WTC11 (cell line): ENCODE measurements around the gene WDR59. TPM values are rescaled to one million over a fixed set of nuclear protein-coding genes. Genes with fewer than 3 reads are reported as not detected.

Experiments used
- ATAC-seq: fragments of 200-7000 bp; cut with Tn5 transposase; 2 replicates; pipeline ENCODE4 v1.10.0; 2021; ENCODE audit warnings: mild to moderate bottlenecking, moderate library complexity
- CTCF ChIA-PET: fragments of 300-600 bp; sonication (Branson Sonifier 250); formaldehyde crosslinking; loops from one replicate; lab custom pipeline; 2021; ENCODE audit warnings: antibody characterized with exemption; lab: Charles Lee
- POLR2A ChIA-PET: fragments of 350-600 bp; sonication (Branson Sonifier 250); formaldehyde crosslinking; loops from one replicate; lab custom pipeline; 2021; ENCODE audit warnings: antibody characterized with exemption; lab: Charles Lee
- DNase-seq: peaks from one replicate; pipeline ENCODE4 v3.0.0; 2021; ENCODE audit warnings: low spot score
- H3K27ac Mint-ChIP-seq: 2 replicates; pipeline ENCODE4 v1.8.0; 2021; ENCODE audit warnings: mixed read lengths
- H3K27me3 Mint-ChIP-seq: 2 replicates; pipeline ENCODE4 v1.8.0; 2021; ENCODE audit warnings: low read depth, mild to moderate bottlenecking, moderate library complexity, mixed read lengths
- H3K36me3 Mint-ChIP-seq: 2 replicates; pipeline ENCODE4 v1.8.0; 2021; ENCODE audit warnings: mixed read lengths
- H3K4me1 Mint-ChIP-seq: 2 replicates; pipeline ENCODE4 v1.8.0; 2022; ENCODE audit warnings: mixed read lengths
- H3K4me3 Mint-ChIP-seq: 2 replicates; pipeline ENCODE4 v1.8.0; 2021; ENCODE audit warnings: mild to moderate bottlenecking, moderate library complexity, mixed read lengths
- H3K9me3 Mint-ChIP-seq: 2 replicates; pipeline ENCODE4 v1.8.0; 2021; ENCODE audit warnings: mixed read lengths
- ATF1 ChIP-seq: sonication (generic); formaldehyde crosslinking; IDR thresholded peaks from 2 replicates; pipeline ENCODE4 v1.8.1; 2023; ENCODE audit warnings: mild to moderate bottlenecking, moderate library complexity, missing genetic modification reagents
- FOXJ3 ChIP-seq: sonication (generic); formaldehyde crosslinking; IDR thresholded peaks from 2 replicates; pipeline ENCODE4 v1.9.0; 2021; ENCODE audit warnings: missing genetic modification reagents, mild to moderate bottlenecking, borderline replicate concordance
- FOXP1 ChIP-seq: sonication (generic); formaldehyde crosslinking; IDR thresholded peaks from 2 replicates; pipeline ENCODE4 v1.8.0; 2022; ENCODE audit warnings: missing genetic modification reagents, mild to moderate bottlenecking, moderate library complexity, borderline replicate concordance
- JAZF1 ChIP-seq: fragments of 250-450 bp; sonication (Bioruptor Pico); IDR thresholded peaks from 2 replicates; pipeline ENCODE4 v1.9.0; 2021; ENCODE audit warnings: moderate library complexity, mild to moderate bottlenecking, inconsistent platforms
- NR2C2 ChIP-seq: sonication (generic); formaldehyde crosslinking; IDR thresholded peaks from 2 replicates; pipeline ENCODE4 v1.8.0; 2022; ENCODE audit warnings: mild to moderate bottlenecking, missing genetic modification reagents
- RELA ChIP-seq: sonication (generic); formaldehyde crosslinking; IDR thresholded peaks from 2 replicates; pipeline ENCODE4 v1.8.1; 2022; ENCODE audit warnings: missing genetic modification reagents, mild to moderate bottlenecking, borderline replicate concordance
- TEAD4 ChIP-seq: sonication (generic); formaldehyde crosslinking; IDR thresholded peaks from 2 replicates; pipeline ENCODE4 v1.8.0; 2022; ENCODE audit warnings: mild to moderate bottlenecking, missing genetic modification reagents
- ZBTB21 ChIP-seq: sonication (generic); formaldehyde crosslinking; IDR thresholded peaks from 2 replicates; pipeline ENCODE4 v1.8.1; 2023; ENCODE audit warnings: mild to moderate bottlenecking, missing genetic modification reagents, borderline replicate concordance
- ZNF416 ChIP-seq: fragments of 250-450 bp; sonication (Bioruptor Pico); IDR thresholded peaks from 2 replicates; pipeline ENCODE4 v1.9.0; 2021; ENCODE audit warnings: mild to moderate bottlenecking, inconsistent platforms
- total RNA-seq: library from RNA; stranded (reverse); gene quantifications from 3 replicates; pipeline ENCODE4 v1.2.3, GENCODE V29; 2021
- TF ChIP-seq, protein P1 (sequence below): sonication (generic); formaldehyde crosslinking; IDR thresholded peaks from 2 replicates; pipeline ENCODE4 v1.8.1; 2022; ENCODE audit warnings: low read depth, mild to moderate bottlenecking, moderate library complexity, missing genetic modification reagents, borderline replicate concordance
- TF ChIP-seq, protein P2 (sequence below): sonication (generic); formaldehyde crosslinking; IDR thresholded peaks from 2 replicates; pipeline ENCODE4 v1.8.0; 2023; ENCODE audit warnings: mild to moderate bottlenecking, missing genetic modification reagents
- TF ChIP-seq, protein P3 (sequence below): sonication (generic); formaldehyde crosslinking; IDR thresholded peaks from 2 replicates; pipeline ENCODE4 v1.8.1; 2023; ENCODE audit warnings: mild to moderate bottlenecking, missing genetic modification reagents
- TF ChIP-seq, protein P4 (sequence below): fragments of 250-450 bp; sonication (Bioruptor Pico); IDR thresholded peaks from 2 replicates; pipeline ENCODE4 v1.9.0; 2021; ENCODE audit warnings: mild to moderate bottlenecking
- TF ChIP-seq, protein P5 (sequence below): fragments of 250-450 bp; sonication (Bioruptor Pico); conservative IDR thresholded peaks from 2 replicates; pipeline ENCODE4 v1.9.0; 2021; ENCODE audit warnings: mild to moderate bottlenecking
- TF ChIP-seq, protein P6 (sequence below): sonication (generic); formaldehyde crosslinking; IDR thresholded peaks from 2 replicates; pipeline ENCODE4 v1.8.0; 2022; ENCODE audit warnings: mild to moderate bottlenecking, missing genetic modification reagents
- TF ChIP-seq, protein P7 (sequence below): sonication (generic); formaldehyde crosslinking; IDR thresholded peaks from 2 replicates; pipeline ENCODE4 v1.8.1; 2022; ENCODE audit warnings: mild to moderate bottlenecking, moderate library complexity, missing genetic modification reagents

WDR59 gene
- total RNA-seq, 1 experiment from 2014 or later = 100 TPM

DNA sequence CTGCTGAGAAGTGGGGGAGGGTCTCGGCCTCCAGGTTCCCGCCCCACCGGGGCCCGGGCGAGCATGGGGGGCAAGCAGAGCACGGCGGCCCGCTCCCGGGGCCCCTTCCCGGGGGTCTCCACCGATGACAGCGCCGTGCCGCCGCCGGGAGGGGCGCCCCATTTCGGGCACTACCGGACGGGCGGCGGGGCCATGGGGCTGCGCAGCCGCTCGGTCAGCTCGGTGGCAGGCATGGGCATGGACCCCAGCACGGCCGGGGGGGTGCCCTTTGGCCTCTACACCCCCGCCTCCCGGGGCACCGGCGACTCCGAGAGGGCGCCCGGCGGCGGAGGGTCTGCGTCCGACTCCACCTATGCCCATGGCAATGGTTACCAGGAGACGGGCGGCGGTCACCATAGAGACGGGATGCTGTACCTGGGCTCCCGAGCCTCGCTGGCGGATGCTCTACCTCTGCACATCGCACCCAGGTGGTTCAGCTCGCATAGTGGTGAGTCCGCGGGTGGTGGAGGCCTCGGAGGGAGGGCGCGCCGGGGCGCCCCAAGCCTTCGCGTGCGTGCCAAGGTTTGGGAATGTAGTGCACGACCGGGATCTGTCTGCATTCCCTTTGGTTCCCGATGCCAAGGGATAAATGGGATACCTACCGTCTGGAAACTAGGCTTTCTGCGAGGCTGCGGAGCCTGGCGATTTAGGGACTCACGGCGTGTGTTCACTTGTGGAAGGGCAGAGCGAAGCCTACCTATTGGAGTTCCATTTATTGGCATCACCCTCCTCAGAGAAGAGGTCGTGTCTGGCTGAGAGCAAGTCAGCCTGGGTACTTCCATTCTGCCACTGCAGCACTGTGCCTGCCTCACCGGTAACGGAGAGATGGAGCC lies 14.9 kb upstream of the WDR59 start (continued):
- TF ChIP-seq, protein P1, sequence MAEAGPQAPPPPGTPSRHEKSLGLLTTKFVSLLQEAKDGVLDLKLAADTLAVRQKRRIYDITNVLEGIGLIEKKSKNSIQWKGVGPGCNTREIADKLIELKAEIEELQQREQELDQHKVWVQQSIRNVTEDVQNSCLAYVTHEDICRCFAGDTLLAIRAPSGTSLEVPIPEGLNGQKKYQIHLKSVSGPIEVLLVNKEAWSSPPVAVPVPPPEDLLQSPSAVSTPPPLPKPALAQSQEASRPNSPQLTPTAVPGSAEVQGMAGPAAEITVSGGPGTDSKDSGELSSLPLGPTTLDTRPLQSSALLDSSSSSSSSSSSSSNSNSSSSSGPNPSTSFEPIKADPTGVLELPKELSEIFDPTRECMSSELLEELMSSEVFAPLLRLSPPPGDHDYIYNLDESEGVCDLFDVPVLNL (CRISPR knock-in tag) = 0 out of 2 replicates have a peak, but pooled peaks have one; percentile 60

DNA sequence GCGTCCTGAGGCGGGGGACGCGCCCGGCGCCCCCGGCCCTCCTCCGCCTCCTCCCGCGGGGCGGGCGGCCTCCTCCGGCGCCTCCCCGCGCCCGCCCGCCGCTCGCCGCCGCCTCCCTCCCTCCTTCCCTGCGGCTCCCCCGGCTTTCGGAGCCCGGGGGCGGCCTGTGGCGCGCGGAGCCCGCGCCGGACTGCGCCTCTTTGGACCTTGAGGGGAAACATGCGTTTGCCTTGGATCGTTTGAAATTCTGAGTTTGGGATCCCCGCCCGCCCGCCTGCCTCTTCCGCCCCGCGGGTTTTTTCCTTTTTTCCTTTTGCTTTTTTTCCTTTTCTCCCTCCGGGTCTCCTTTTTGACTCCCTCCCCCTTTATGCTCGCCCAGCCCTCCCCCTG lies 14.3 kb upstream of the WDR59 start:
- H3K27ac Mint-ChIP-seq = no peak overlapping the region
- peaks cover 4% of the 10 kb centered on the region; the same call in 1 of the 2 replicates for H3K36me3 Mint-ChIP-seq
- H3K4me3 Mint-ChIP-seq = peak overlapping the region; percentile 85
- no peak for DNase-seq
- 0 out of 2 replicates have a peak, but pooled peaks cover 4% of the 10 kb centered on the region for H3K9me3 Mint-ChIP-seq
- TF ChIP-seq JAZF1 = no peak
- TF ChIP-seq, protein P2, sequence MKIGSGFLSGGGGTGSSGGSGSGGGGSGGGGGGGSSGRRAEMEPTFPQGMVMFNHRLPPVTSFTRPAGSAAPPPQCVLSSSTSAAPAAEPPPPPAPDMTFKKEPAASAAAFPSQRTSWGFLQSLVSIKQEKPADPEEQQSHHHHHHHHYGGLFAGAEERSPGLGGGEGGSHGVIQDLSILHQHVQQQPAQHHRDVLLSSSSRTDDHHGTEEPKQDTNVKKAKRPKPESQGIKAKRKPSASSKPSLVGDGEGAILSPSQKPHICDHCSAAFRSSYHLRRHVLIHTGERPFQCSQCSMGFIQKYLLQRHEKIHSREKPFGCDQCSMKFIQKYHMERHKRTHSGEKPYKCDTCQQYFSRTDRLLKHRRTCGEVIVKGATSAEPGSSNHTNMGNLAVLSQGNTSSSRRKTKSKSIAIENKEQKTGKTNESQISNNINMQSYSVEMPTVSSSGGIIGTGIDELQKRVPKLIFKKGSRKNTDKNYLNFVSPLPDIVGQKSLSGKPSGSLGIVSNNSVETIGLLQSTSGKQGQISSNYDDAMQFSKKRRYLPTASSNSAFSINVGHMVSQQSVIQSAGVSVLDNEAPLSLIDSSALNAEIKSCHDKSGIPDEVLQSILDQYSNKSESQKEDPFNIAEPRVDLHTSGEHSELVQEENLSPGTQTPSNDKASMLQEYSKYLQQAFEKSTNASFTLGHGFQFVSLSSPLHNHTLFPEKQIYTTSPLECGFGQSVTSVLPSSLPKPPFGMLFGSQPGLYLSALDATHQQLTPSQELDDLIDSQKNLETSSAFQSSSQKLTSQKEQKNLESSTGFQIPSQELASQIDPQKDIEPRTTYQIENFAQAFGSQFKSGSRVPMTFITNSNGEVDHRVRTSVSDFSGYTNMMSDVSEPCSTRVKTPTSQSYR (CRISPR knock-in tag) = no peak
- no peak for TF ChIP-seq NR2C2 (CRISPR knock-in tag)
- TF ChIP-seq RELA (CRISPR knock-in tag) = no peak
- TF ChIP-seq TEAD4 (CRISPR knock-in tag) = no peak
- TF ChIP-seq, protein P3, sequence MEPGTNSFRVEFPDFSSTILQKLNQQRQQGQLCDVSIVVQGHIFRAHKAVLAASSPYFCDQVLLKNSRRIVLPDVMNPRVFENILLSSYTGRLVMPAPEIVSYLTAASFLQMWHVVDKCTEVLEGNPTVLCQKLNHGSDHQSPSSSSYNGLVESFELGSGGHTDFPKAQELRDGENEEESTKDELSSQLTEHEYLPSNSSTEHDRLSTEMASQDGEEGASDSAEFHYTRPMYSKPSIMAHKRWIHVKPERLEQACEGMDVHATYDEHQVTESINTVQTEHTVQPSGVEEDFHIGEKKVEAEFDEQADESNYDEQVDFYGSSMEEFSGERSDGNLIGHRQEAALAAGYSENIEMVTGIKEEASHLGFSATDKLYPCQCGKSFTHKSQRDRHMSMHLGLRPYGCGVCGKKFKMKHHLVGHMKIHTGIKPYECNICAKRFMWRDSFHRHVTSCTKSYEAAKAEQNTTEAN = no peak
- TF ChIP-seq, protein P4, sequence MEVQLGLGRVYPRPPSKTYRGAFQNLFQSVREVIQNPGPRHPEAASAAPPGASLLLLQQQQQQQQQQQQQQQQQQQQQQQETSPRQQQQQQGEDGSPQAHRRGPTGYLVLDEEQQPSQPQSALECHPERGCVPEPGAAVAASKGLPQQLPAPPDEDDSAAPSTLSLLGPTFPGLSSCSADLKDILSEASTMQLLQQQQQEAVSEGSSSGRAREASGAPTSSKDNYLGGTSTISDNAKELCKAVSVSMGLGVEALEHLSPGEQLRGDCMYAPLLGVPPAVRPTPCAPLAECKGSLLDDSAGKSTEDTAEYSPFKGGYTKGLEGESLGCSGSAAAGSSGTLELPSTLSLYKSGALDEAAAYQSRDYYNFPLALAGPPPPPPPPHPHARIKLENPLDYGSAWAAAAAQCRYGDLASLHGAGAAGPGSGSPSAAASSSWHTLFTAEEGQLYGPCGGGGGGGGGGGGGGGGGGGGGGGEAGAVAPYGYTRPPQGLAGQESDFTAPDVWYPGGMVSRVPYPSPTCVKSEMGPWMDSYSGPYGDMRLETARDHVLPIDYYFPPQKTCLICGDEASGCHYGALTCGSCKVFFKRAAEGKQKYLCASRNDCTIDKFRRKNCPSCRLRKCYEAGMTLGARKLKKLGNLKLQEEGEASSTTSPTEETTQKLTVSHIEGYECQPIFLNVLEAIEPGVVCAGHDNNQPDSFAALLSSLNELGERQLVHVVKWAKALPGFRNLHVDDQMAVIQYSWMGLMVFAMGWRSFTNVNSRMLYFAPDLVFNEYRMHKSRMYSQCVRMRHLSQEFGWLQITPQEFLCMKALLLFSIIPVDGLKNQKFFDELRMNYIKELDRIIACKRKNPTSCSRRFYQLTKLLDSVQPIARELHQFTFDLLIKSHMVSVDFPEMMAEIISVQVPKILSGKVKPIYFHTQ (CRISPR knock-in tag) = no peak
- no peak for TF ChIP-seq ATF1 (CRISPR knock-in tag)
- no peak for TF ChIP-seq FOXJ3 (CRISPR knock-in tag)
- TF ChIP-seq FOXP1 (CRISPR knock-in tag) = no peak
- TF ChIP-seq, protein P5, sequence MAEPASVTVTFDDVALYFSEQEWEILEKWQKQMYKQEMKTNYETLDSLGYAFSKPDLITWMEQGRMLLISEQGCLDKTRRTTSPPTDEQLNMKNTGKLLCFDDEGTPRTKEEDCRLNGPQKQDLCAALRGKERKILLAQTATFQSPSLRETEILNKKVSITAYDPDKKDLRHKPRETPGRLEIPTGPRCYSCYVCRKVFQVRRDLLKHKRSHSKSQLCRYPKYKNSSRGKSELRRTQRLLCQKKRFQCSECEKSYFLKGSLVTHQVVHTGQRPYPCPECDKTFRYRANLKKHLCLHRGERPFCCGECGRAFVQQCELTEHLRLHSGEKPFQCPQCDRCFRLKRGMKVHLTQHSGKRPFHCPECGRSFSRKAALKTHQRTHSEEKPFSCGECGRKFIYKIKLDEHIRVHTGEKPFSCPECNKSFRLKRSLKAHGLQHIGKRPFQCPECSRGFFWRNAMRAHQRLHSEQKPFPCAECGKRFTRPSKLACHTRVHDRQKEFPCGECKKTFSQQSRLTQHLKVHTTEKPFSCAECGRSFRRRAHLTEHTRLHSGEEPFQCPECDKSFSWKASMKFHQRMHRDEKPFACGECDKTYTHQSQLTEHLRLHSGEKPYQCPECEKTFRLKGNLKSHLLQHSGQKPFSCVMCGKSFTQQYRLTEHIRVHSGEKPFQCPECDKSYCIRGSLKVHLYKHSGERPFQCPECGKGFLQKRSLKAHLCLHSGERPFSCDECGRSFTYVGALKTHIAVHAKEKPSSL (CRISPR knock-in tag) = no peak
- no peak for TF ChIP-seq ZNF416
- TF ChIP-seq ZBTB21 (CRISPR knock-in tag) = no peak
- TF ChIP-seq, protein P6, sequence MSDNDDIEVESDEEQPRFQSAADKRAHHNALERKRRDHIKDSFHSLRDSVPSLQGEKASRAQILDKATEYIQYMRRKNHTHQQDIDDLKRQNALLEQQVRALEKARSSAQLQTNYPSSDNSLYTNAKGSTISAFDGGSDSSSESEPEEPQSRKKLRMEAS (CRISPR knock-in tag) = no peak
- TF ChIP-seq, protein P7, sequence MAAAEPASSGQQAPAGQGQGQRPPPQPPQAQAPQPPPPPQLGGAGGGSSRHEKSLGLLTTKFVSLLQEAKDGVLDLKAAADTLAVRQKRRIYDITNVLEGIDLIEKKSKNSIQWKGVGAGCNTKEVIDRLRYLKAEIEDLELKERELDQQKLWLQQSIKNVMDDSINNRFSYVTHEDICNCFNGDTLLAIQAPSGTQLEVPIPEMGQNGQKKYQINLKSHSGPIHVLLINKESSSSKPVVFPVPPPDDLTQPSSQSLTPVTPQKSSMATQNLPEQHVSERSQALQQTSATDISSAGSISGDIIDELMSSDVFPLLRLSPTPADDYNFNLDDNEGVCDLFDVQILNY (CRISPR knock-in tag) = no peak
- peaks cover 5% of the 10 kb centered on the region for H3K27me3 Mint-ChIP-seq
- peak; percentile 3 for ATAC-seq
- ChIA-PET CTCF (interaction anchor here (1.0 to 3.9 kb wide), 5 partner anchors 12 to 112 kb away, joined by 3 to 158 read pairs (median 5); no protein-coding TSS in a partner anchor), POLR2A (interaction anchor here (2.0 kb wide), 1 partner anchor 112 kb away, joined by 16 read pairs; no protein-coding TSS in a partner anchor)
- peaks cover 49% of the 10 kb centered on the region for H3K4me1 Mint-ChIP-seq
